HG03432 (cell line): Measurements from ENCODE around the gene WNT6.
A peak's percentile ranks its signal among the peaks of the same experiment; 100 is the strongest.
"Not testable (repeated sequence)": the region's sequence is repeated elsewhere in the genome, so short reads cannot be mapped to it uniquely, and the experiment has no call there.

Experiments used
- ATAC-seq: cut with Tn5 transposase; IDR thresholded peaks from one replicate; pipeline ENCODE4 v1.9.1; 2021; ENCODE audit warnings: mild to moderate bottlenecking, moderate library complexity; ENCODE audit not compliant: unreplicated experiment

WNT6 gene

DNA sequence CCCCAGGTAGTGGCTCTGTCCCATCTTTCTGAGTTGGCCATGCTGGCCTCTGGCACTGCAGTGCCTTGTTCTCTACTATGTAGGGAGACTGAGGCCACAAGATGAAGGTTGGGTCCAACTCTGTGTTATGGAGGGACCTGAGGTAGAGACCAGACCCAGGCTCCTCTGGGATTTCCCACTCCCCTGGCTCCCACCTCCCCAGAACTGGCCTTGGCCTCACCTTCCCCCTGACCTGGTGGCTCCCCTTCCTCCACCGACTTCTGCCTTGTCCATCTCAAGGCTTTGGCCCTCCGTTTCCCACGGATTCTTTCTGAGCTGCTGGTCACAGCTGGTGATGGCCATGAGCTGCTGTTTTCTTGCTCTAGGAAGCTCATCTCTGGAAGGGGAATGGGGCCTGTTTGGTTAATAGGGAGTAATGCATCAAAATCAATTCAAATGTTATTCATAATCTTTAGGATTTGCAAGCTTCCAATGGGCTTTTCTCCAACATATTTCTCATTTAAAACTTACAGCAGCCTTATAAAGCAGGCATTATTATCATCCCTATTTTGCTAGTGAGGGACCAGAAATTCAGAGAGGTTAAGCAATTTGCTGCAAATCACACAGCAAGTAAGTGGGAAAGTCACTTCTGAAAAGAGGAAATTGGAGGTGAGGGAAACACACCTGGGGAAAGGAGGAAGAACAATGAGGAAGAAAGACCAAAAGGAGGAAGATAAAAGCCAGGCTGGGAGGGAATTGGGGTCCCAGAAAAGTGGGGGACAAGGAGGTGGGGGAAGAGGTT, 28.9 kb upstream of the WNT6 start:
- no peak for ATAC-seq

DNA sequence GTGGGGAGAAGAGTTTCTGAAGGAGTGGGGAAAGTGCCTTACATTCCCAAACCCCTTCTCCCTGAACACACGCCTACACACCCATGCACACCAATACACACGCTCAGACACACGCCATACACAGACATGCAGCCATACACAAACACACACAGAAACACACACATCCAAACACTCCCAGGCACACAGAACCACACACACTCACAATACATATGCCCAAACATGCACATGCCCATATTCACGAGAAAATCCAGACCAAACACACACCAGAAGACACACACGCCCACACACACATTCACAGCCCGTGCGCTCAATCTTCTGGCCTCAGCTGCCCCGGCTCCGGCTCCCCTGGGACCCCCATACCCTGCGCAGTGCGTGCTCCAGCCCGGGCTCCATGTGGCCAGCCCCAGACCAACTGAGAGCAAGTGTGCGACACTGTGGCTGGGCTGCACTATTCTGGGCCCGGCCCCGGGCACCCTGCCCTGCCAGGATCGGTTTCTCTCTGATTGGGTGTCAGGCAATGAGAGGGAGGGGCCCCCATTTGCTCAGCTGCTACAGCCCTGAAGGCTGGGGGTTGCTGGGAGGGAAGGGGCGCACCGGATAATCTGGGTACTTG, 28.1 kb upstream of the WNT6 start, which contains the start of gene PRKAG3:
PRKAG3 (minus strand) TSS at position 426 of the 613 bp plus-strand sequence.
- no peak for ATAC-seq

DNA sequence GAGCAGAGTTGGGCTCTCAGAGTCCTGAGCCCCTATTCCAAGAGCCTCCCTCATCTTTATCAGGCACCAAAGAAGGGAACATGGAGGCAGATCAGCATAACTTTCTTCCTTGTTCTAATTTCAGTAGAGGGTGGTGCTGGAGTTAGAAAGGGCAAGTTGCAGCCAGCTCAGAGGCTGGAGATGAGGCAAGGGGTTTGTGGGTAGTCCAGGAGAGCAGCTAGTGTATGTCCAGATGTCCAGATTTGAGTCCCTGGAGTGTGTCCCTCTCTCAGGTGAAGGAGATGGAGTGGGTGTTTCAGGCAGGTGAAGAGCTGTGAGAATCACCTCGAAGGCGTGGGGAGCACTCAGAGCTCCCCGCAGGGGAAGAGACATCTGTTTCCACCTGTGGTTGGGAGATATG, 27.5 kb upstream of the WNT6 start:
- ATAC-seq, result no peak

DNA sequence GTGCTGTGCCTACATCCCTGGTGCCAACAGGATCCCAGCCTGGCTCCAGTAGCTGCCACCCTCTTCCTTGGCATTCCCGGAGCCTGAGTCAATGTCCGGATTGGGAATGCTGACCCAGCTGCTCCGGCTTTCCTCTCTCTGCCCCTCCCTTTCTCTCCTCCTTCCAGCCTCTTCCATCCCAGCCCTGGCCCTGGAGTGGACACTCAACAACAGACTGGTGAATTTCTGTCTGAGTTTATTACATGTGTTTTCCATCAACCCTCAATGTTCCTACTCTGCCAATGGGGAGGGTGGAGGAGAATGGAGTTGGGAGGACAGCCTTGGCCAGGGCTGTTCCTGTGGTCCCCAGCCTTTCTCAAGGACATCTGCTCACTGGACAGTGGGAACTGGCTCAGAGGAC, 27.1 kb upstream of the WNT6 start:
- ATAC-seq, result no peak

DNA sequence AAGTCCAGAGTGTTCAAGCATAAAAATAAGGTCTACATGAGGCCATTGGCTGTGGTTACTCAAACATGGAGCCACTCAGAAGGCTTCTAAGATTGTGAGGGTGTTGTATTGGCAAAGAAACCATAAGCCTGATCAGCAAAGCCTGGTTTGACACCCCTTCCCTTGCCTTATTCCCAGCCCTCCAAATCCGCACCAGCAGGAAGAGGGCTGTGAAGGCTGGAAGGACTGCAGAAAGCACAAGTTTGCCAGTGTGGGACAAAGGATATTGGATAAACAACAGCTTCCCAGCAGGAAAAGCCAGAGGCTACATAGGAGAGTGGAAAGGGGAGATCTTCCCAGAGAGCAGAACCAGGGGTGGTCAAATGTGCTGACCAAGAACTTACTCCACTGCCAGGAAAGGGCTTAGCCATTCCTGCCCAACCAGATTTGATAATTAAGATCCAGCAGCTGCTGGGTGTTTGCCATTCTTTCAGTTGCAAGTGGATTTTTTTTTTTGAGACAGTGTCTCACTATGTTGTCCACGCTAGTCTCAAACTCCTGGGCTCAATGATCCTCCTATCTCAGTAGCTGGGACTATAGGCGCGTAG, 26.5 kb upstream of the WNT6 start:
- no peak for ATAC-seq

DNA sequence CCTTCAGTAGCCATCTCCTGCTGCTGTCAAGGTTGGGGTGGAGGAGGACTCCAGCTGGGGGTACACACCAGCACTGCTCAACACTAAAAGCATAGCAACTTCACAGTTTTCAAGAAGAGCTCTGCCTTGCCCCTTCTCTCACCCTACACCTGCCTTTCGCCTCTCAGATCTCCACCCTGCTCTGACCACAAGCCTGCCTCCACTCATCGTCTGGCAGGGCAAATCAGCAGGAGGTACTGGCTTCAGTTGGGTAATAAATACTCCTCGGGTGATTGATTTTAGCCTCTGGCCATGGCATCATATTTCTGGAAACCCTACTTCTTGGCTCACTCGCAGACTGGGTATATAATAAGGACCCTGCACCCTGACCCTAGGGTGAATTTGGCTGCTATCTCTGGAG, 24.9 kb upstream of the WNT6 start:
- ATAC-seq, result no peak

DNA sequence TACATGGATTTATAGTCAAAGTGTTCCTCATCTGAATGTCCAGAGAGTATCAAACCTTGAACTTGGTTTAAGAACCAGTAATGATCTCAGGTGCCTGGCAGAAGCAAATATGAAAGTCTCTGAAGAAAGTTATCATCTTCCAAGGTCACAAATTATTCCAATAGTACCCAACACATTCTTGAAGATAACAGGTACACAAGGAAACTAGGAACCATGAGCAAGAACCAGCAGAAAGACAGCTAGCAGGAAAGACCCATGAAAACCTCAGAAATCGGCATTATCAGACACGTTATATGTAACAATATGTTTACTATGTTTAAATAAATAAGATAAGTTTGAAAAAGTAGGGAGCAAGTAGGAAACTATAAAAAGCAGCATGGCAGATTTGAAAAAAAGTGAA, 22.1 kb upstream of the WNT6 start:
- no peak for ATAC-seq

DNA sequence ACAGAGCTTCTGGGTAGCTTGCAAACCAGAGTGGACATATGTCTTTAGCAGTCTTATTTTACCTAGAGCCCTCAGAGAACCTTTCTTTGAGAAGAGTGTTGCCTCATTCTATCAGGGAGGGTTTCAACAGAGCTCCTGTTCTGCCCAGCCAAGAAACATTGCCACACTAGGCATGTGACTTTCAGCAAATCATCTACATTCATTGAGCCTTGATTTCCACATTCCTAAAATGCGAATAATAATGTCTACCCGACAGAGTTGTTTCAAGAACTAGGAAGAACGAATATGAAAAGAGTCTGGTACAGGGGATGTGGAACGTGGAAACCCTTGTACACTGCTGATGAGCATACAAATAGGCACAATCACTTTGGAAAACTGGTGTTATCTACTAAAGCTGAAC, 20.2 kb upstream of the WNT6 start:
- no peak for ATAC-seq

DNA sequence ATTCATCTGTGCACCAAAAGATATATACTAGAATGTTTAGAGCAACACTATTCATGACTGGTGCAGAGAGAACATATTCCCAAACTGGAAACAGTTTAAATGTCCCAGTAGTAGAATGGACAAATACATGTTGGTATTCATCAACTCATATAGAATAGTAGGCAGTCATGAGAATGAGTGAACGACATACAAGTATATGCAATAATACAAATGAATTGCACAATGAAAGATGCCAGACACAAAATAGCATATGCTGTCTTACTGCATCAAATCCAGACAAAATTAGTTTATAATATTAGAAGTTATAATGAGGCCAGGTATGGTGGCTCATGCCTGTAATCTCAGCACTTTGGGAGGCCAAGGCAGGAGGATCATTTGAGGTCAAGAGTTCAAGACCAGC, 19.7 kb upstream of the WNT6 start:
- no peak for ATAC-seq

DNA sequence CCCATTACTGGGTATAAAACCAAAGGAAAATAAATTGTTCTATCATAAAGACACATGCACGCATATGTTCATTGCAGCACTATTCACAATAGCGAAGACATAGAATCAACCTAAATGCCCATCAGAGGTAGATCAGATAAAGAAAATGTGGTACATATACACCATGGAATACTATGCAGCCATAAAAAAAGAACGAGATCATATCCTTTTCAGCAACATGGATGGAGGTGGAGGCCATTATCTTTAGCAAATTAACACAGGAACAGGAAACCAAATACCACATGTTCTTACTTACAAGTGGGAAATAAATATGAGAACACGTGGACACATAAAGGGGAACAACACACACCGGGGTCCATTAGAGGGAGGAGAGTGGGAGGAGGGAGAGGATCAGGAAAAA, 15.3 kb upstream of the WNT6 start:
- ATAC-seq, result not testable (repeated sequence)

DNA sequence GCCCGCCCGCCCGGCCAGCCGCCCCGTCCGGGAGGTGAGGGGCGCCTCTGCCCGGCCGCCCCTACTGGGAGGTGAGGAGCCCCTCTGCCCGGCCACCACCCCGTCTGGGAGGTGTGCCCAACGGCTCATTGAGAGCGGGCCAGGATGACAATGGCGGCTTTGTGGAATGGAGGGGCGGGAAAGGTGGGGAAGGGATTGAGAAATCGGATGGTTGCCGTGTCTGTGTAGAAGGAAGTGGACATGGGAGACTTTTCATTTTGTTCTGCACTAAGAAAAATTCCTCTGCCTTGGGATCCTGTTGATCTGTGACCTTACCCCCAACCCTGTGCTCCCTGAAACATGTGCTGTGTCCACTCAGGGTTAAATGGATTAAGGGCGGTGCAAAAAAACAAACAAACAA, 12.6 kb upstream of the WNT6 start:
- ATAC-seq, result not testable (repeated sequence)

DNA sequence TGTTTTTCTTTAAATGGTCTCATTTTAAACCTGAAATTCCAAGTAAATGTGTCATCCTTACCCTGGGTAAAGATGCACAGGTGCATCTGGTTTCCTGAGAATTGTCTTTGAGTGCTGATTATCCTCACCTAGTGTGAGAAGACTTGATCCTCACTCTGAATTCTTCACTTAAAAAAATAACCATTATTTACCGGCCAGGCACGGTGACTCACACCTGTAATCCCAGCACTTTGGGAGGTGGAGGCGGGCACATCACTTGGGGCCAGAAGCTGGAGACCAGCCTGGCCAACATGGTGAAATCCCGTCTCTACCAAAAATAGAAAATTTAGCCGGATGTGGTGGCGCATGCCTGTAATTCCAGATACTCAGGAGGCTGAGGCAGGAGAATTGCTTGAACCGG, 9.9 kb upstream of the WNT6 start:
- no peak for ATAC-seq

DNA sequence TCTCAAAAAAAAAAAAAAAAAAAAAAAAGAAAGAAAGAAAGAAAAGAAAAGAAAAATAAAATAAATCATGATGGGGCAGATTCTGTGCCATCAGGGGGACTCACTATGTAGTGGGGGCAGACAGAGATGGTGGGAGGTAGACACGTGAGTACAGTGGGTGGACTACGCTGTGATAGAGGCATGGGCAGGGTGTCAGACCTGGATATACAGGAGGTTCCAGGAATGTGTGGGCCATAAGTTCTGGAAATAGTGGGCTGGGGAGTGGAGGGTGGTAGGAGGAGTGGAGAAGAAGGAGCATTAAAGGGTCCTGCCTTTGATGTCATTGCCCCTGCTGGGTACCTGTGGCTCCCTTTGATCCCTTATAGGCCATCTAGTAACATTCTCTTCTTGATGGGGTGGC, 8.8 kb upstream of the WNT6 start:
- ATAC-seq, result no peak

DNA sequence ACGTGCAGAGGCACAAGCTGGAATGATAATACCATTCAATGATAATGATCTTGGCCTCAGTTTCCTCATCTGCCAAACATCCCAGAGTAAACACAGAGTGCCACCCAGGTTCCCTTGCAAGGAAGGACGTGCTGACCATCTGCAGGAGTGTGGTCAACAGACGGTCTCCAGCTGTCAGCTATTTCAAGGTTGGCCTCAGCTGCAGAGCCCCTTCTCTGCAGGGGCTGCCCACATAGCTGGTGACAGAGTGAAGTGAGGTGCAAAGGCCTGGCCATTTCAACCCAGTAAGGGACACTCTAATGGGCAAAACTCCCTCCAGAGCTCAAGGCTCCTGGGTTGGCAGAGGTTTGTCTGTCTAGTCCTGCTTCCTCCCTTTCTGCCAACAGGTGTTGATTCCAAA, 8.3 kb upstream of the WNT6 start:
- no peak for ATAC-seq

DNA sequence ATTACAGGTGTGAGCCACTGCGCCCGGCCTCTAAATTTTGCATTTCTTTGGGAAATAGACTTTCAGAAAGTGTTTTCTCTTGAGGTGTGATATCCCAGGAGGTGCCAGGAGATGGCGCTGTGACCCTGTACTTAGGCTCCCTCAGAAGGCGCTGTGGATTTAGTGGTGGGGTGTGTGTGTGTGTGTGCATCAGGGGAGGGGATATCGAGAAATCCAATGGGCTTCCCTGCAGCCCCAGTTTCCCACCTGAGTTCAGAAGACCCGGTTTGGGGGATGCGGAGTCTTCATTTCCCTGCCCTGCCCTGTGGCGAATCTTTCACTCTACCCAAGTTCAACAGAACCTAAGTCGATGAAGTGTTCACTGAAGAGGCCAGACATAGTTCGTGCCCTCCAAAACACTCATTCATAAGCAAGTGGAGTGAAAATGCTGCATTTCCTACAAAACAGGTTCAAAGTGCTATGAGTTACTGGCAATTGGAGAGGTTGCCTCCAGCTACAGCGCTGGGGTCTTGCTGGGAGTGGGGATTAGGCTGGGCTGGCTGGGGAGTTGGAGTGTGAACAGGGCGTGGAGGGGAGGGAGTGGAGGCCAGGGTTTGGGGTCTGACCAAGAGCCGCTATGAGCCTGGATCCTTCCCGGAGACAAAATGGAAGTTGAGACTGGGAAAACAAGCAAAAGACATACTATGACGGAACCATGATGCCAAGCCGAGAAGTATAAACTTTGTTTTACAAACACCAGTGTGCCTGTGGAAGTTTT, 6.5 kb upstream of the WNT6 start:
- ATAC-seq, result peak; percentile 47

DNA sequence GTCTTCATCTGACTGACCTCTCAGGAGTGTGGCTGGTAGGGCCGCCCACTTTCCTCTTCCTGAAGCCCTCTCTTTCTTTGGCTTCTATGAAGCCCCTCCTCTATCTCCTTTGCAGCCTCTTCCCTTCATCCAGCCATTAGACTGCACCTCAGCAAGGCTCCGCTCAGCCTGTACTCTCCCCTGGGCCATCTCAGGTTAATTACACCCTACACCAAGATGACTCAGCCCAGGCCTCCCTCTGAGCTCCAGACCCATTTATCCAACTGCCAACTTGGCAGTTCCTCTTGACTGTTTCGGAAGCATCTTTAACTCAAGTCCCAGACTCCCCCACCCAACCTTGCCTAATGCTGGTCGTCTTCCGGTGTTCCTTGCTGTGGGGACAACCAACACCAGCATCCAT, 5.8 kb upstream of the WNT6 start:
- no peak for ATAC-seq

DNA sequence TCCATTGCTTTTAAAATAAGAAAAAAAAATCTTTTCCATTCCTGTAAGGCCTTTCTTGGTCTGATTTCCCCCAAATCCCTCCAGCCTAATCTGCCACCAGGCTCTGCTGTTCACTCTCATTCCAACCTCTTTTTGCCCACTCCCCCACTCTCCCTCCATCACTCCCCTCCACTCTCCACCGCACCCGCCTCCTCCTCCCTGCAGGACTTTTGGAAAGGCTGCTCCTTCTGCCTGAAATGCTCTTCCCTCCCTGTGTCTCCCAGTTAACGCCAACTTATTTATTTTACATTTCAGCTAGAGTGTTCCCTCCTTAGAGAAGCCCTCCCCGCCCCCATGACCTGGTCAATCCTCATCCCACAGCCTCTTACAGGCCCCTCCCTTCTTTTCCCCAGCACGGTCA, 4.7 kb upstream of the WNT6 start:
- ATAC-seq, result no peak

DNA sequence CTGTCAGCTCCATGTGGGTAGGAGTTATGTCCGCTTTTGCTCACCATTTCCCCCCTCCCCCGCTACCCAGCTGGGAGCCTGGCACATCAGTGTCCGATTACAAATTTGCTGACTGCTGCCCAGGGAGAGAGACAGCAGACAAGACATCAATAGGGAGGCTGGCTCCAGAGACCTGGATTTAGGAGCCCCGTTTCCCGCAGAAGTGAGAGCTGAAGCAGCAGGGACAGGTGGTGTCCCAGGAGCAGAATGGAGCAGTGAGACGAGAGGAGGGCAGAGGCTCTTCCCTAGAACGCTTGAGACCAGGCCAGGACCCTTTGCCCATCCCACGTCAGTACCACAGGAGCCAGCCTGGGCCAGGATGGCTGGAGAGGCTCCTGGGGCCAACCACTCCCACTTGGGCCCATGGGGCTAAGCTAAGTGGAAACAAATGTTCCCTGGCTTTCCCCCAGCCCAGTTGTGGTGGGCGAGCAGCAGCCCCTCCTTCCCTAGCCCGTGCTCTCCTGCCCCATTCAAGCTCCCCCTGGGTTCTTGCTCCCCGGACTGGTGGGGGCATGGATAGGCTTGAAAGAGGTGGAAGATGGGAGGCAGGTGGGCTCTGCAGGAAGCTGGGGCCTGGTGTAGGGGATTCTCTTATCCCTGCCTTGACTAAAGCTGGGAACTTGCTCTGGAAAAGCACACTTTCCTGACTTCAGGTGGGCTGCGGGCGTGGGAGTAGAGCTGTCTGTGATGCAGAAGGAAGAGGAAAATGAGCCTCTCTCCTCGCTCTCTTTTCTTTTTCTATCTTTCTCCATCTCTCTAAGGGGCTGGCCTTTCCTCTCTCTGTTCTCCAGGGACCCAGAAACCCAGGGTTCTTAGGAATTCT, 4.1 kb upstream of the WNT6 start:
- no peak for ATAC-seq

DNA sequence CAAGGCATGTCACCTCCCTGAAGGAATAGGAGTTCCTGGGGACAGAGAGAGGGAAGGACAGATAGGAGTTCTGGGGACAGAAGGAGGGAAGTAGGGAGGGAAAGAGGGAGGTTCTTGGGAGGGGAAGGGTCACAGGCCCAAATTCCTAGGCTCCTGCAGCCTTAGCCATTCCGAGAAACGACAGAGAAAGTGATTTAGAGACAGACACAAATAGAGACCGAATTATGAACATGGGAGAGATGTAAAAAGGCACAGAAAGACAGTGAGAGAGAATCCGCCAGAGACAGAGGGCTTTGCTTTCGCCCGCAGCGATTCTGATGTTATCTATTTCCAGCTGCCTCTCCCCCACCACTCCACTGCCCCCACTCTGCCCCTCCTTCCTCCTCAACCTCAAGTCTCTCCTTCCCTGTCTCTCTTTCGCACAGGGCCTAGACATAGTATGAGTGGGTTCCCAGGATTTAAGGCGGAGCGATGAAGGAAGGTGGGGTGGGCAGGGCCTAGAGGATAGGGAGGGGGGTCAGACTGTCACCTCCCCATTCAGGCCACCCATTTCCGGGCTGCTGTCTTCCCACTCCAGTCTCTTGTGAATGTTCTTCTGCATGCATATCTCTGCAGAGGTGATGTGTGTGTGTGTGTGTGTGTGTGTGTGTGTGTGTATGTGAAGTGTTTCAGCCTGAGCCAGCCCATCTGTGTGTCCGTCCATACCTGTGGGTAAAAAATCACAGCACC, 3.3 kb upstream of the WNT6 start:
- no peak for ATAC-seq

DNA sequence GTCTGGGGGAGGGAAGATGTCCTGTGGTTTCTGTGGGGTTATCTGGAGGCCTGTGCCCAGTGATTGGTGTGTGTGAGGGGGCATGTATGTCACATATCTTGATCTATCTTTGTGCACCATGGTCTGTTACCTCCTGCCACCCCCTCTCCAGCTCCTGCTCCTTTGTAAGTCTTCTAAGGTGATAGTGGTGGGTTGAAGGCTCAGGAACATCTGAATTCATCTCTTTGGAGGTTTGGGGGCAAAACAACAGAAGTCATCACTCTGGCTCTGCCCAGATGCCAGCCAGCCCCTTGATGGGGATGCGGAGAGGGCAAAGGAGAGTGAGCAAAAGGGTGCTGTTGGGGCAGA, 2.7 kb upstream of the WNT6 start:
- ATAC-seq, result no peak
